Lung (tissue), 12 donors: Measurements from ENCODE around the gene SLC2A11. TPM values are rescaled to one million over a fixed set of nuclear protein-coding genes. Genes with fewer than 3 reads are reported as not detected.
"Not testable (repeated sequence)": the region's sequence is repeated elsewhere in the genome, so short reads cannot be mapped to it uniquely, and the experiment has no call there.

ENCODE experiments used
- ATAC-seq: fragments of 200-7000 bp; cut with Tn5 transposase; one replicate; pipeline ENCODE4 v1.9.1; 2020; ENCODE audit warnings: moderate number of reproducible peaks; ENCODE audit not compliant: insufficient read depth, low FRiP score
- DNase-seq, 3 donors: peaks; one replicate each; pipeline ENCODE4 v3.0.0-alpha.2; 2013 to 2017
- H3K27ac ChIP-seq, 2 donors: one replicate each; pipeline ENCODE4 v1.5.1; 2013; ENCODE audit warnings: mild to moderate bottlenecking in 2 of 2, moderate library complexity in 2 of 2, control low read depth in 1 of 2, inconsistent platforms in 1 of 2, low read depth in 1 of 2, low read length in 1 of 2
- H3K27me3 ChIP-seq, 3 donors: one replicate each; pipeline ENCODE4 v1.5.1; 2013; ENCODE audit warnings: low read length in 2 of 3; ENCODE audit not compliant: control insufficient read depth in 3 of 3, insufficient read depth in 3 of 3
- H3K36me3 ChIP-seq, 4 donors: one replicate each; pipeline ENCODE4 v1.5.1; 2013; ENCODE audit warnings: low read length in 4 of 4, mild to moderate bottlenecking in 1 of 4, moderate library complexity in 1 of 4; ENCODE audit not compliant: control insufficient read depth in 4 of 4, insufficient read depth in 4 of 4
- H3K4me1 ChIP-seq, 5 donors: one replicate each; pipeline ENCODE4 v1.5.1; 2013; ENCODE audit warnings: low read length in 5 of 5, mild to moderate bottlenecking in 2 of 5, moderate library complexity in 1 of 5; ENCODE audit not compliant: control insufficient read depth in 5 of 5, insufficient read depth in 5 of 5
- H3K4me3 ChIP-seq: one replicate; pipeline ENCODE4 v1.5.1; 2013; ENCODE audit warnings: mild to moderate bottlenecking, control low read depth, moderate library complexity
- H3K9ac ChIP-seq, 2 donors: one replicate each; pipeline ENCODE4 v1.5.1; 2013; ENCODE audit warnings: low read length in 2 of 2, control low read depth in 1 of 2; ENCODE audit not compliant: insufficient read depth in 1 of 2
- H3K9me3 ChIP-seq, 4 donors: one replicate each; pipeline ENCODE4 v1.5.1; 2013; ENCODE audit warnings: low read length in 3 of 4, mild to moderate bottlenecking in 1 of 4, moderate library complexity in 1 of 4; ENCODE audit not compliant: control insufficient read depth in 4 of 4, insufficient read depth in 3 of 4
- WGBS, 2 donors: extraction: QIAGEN DNeasy Blood & Tissue Kit; methylation state at CpG; one replicate each; pipeline ENCODE4 v1.1.7; 2013; 5-methylcytosine and 5-hydroxymethylcytosine counted together
- polyA plus RNA-seq, 2 donors: library from polyadenylated mRNA; stranded (reverse); fragments of 200-250 nt; gene quantifications; one replicate each; pipeline ENCODE4 v1.2.1, GENCODE V29; 2013
- total RNA-seq, 2 donors: library from RNA; depleted of rRNA in 1 of 2; stranded (reverse); fragments of >200 nt in 1 of 2; gene quantifications; one replicate each; pipeline ENCODE4 v1.2.1, GENCODE V29; 2014 to 2021
- TF ChIP-seq, protein P1 (sequence below): IDR thresholded peaks from 2 replicates; pipeline ENCODE4 v1.5.1; 2012; ENCODE audit warnings: mild to moderate bottlenecking; ENCODE audit errors: control extremely low read depth, extremely low read depth
- donor health status: control.
- donor health status: control.
- donor health status: Bipolar disorder and iron deficiency.
- donor health status: healthy.
- donor health status: DM: yes; HTN: yes; CAD: no.

SLC2A11 gene
- total and polyA plus RNA-seq, 4 donors: 3.9 to 14.1 (median 10.3) TPM

DNA sequence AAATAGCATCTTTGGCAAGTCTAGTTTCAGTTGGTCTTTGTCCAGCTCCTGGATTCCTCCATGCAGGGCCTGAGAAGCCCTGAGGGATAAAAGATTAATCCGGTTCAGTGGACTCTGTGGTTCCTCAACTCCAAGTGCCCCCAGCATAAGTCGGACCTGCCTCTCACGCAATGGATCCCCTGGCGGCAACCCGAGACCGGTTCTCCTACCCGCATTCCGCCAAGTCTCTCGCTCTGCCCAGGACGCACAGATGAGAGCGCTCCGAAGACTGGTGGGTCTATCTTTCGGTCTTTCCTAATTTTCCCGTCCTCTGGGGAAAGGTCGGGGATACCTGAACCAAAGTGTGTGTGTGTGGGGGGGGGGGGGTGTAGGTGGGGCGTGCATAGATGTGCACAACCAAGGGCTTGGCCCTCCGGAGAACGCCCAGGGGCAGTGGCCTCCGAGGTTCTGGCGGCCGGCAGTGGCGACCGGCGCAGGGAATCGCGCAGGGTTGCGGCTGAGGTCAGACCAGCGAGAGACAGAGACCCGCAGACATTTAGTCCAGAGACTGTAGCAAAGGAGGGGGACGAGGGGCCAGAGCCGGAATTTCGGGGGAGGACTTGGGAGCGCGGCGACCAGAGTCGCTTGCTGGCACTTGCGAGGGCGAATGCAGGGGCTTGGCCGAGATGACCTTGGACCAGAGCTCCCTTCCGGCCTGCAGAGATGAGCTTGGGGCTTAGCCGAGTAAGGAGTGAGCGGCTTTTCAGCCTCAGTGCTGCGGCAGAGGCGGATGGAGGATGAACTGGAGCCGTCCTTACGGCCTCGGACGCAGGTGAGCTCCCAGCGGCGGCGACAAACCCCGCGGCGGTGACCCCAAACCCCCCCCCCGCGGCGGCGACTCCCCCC is 712 bp upstream of the SLC2A11 start:
- WGBS, 2 donors: 1 to 6% methylated on average over 51 to 58 of the region's 58 CpGs
- peak overlapping the region; percentile 24 for H3K4me3 ChIP-seq
- TF ChIP-seq, protein P1, sequence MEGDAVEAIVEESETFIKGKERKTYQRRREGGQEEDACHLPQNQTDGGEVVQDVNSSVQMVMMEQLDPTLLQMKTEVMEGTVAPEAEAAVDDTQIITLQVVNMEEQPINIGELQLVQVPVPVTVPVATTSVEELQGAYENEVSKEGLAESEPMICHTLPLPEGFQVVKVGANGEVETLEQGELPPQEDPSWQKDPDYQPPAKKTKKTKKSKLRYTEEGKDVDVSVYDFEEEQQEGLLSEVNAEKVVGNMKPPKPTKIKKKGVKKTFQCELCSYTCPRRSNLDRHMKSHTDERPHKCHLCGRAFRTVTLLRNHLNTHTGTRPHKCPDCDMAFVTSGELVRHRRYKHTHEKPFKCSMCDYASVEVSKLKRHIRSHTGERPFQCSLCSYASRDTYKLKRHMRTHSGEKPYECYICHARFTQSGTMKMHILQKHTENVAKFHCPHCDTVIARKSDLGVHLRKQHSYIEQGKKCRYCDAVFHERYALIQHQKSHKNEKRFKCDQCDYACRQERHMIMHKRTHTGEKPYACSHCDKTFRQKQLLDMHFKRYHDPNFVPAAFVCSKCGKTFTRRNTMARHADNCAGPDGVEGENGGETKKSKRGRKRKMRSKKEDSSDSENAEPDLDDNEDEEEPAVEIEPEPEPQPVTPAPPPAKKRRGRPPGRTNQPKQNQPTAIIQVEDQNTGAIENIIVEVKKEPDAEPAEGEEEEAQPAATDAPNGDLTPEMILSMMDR: no peak

DNA sequence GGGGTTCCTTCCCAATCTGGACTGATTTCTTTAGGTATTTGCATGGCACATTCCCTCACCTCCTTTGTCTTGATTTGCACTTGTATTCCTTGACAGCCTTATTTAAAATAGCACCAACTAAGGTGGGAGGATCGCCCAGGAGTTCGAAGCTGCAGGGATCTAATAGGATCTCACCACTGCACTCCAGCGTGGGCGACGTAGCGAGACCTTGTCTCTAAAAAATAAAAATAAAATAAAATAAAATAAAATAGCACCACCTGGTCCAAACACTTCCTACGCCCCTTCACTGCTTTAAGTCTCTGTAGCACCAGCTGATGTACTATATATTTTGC is 775 bp downstream of the SLC2A11 start:
- H3K27ac ChIP-seq: no peak overlapping the region
- peaks cover 0 to 5% (median 0%) of the 10 kb centered on the region in 4 donors for H3K36me3 ChIP-seq
- DNase-seq: no peak
- peak overlapping the region; percentile 44 to 65 for H3K9ac ChIP-seq
- H3K4me3 ChIP-seq: peak overlapping the region; percentile 24
- TF ChIP-seq, protein P1: no peak
- whole genome bisulfite sequencing, 2 donors: 72 to 73% methylated on average over 7 of the region's 7 CpGs
- H3K4me1 ChIP-seq: peaks cover 0 to 15% (median 2%) of the 10 kb centered on the region in 5 donors
- H3K27me3 ChIP-seq: no peaks in the 10 kb centered on the region
- H3K9me3 ChIP-seq: no peaks in the 10 kb centered on the region
- no peak for ATAC-seq

More for the DNA sequence above, 712 bp upstream of the SLC2A11 start:
- DNase-seq (peak; percentile 62 to 65 (median 64)), ATAC-seq (peak; percentile 37)
- H3K36me3 ChIP-seq: no peaks in the 10 kb centered on the region
- H3K4me1 ChIP-seq: peaks cover 0 to 15% (median 2%) of the 10 kb centered on the region in 5 donors
- no peaks in the 10 kb centered on the region for H3K9me3 ChIP-seq
- H3K27ac ChIP-seq: peak overlapping the region; percentile 77 to 86
- no peaks in the 10 kb centered on the region for H3K27me3 ChIP-seq
- peak overlapping the region in 1 of 2 donors; percentile 71 for H3K9ac ChIP-seq

DNA sequence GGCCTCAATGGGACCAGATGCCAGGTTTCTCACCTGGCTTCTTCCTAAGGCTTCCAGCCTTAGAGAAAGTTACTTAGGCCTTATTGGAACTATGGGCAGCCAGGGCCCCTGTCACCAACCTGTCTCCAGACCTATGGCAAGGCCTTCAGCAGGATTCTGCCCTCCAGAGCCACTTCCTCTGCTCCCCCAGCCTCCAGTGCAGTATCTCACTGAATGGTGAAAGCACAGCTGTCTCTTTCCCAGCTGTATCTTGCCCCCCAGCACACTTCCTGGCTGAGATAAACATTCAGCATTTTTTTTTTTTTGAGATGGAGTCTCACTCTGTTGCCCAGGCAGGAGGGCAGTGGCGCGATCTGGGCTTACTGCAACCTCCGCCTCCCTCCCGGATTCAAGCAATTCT is 1.5 kb downstream of the SLC2A11 start:
- Histone ChIP-seq H3K9ac (no peak overlapping the region), H3K4me3 (no peak overlapping the region), H3K36me3 (peaks cover 0 to 5% (median 0%) of the 10 kb centered on the region in 4 donors), H3K27ac (no peak overlapping the region), H3K9me3 (no peaks in the 10 kb centered on the region), H3K4me1 (peaks cover 0 to 15% (median 2%) of the 10 kb centered on the region in 5 donors), H3K27me3 (no peaks in the 10 kb centered on the region)
- no peak for DNase-seq
- ATAC-seq: no peak
- 94 to 97% methylated on average over 4 of the region's 4 CpGs for WGBS, 2 donors
- TF ChIP-seq, protein P1: no peak

DNA sequence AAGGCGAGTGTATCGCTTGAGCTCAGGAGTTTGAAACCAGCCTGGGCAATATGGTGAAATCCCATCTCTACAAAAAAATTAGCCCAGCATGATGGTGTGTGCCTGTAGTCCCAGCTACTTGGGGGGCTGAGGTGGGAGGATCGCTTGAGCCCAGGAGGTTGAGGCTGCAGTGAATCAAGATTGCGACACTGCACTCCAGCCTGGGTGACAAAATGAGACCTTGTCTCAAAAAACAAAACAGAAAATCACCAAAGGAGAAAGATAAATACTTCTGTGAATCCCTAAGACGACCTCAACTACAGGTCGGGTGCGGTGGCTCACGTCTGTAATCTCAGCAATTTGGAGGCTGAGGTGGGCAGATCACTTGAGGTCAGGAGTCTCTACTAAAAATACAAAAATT is 2.5 kb downstream of the SLC2A11 start:
- ATAC-seq, H3K9ac ChIP-seq, H3K4me3 ChIP-seq, H3K27ac ChIP-seq, H3K27me3 ChIP-seq, DNase-seq, H3K36me3 ChIP-seq, H3K9me3 ChIP-seq: not testable (repeated sequence)
- WGBS, 2 donors: 95 to 96% methylated on average over 8 of the region's 8 CpGs
- peaks cover 0 to 15% (median 2%) of the 10 kb centered on the region in 5 donors for H3K4me1 ChIP-seq
